ENCODE data around the gene NPEPL1.

NPEPL1 gene

GRCh38 chr20:58660855-58661597, 31.6 kb upstream of the NPEPL1 start:
- TF ChIP-seq, protein P1, sequence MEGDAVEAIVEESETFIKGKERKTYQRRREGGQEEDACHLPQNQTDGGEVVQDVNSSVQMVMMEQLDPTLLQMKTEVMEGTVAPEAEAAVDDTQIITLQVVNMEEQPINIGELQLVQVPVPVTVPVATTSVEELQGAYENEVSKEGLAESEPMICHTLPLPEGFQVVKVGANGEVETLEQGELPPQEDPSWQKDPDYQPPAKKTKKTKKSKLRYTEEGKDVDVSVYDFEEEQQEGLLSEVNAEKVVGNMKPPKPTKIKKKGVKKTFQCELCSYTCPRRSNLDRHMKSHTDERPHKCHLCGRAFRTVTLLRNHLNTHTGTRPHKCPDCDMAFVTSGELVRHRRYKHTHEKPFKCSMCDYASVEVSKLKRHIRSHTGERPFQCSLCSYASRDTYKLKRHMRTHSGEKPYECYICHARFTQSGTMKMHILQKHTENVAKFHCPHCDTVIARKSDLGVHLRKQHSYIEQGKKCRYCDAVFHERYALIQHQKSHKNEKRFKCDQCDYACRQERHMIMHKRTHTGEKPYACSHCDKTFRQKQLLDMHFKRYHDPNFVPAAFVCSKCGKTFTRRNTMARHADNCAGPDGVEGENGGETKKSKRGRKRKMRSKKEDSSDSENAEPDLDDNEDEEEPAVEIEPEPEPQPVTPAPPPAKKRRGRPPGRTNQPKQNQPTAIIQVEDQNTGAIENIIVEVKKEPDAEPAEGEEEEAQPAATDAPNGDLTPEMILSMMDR (IDR thresholded peaks at IDR 0.05; ENCODE audit: extremely low read depth, missing control alignments) = no peak

DNA sequence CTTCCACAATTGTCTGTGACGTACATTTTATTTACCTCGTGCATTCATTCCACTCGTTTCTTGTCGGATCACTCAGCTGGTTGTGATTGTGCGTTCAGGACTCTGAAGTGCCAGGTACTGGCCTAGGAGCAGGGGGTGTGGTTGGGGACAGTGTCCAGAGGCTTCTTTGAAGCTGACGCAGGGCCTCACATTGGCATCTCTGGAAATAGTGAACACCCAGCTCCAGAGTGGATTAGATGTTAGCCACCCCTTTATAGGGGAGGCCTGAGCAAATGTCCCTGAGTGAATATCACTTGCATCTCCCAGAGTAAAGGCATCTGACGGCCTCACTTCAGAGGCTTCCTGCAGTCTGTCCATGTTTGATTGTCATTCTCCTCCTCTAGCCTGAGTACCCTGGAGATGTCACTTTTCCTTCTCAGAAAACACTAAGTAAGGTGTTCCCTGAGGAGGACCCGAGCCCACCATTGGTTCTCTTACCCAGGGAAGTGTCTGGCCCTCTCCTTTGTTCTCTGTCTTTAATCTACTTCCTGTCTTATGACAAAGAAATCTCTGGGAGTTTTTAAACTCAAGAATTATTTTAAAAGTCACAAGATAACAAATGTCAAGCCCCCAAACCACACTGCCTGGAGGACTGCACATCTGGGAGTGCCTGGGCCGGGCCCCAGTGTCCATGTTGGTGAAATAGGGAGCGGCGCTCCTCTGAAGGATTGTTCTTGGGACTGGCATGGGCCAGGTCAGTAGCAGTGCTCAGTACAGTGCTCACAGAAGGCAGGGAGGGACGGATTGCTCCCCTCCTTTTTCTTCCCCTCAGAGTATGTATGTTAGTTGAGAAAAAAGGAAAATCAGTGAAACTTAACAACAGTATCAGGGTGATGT, 30.8 kb upstream of the NPEPL1 start:
- TF ChIP-seq, protein P1 (IDR thresholded peaks at IDR 0.05; ENCODE audit: extremely low read depth, missing control alignments) = no peak
- DNase-seq (ENCODE audit: low spot score) = no peak

More at GRCh38 chr20:58660855-58661597, 31.6 kb upstream of the NPEPL1 start:
- DNase-seq (ENCODE audit: low spot score) = no peak

DNA sequence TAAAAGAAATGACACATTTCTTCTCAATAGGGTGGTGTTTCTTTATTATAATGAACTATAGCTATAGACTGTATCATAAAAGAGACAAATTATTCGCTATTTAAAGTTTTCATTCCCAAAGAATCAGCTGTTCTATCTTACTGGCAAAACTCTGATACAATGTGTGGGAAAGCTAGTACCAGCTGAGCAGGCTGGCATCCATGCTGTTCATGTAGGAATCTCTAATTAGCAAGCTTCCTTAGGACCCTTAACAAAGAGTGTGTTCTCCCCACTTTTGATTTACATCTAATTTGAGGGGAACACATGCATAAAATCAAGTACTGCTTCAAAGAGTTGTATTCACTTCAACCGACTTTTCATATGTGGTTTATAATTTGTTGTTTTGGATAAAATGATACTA, 28.3 kb upstream of the NPEPL1 start:
- TF ChIP-seq, protein P1 (IDR thresholded peaks at IDR 0.05; ENCODE audit: extremely low read depth, missing control alignments) = no peak
- no peak for DNase-seq (ENCODE audit: low spot score)

- TF ChIP-seq, protein P1 (IDR thresholded peaks at IDR 0.05; ENCODE audit: extremely low read depth, missing control alignments) = no peak
Observed at GRCh38 chr20:58664883-58665282, 27.7 kb upstream of the NPEPL1 start.

GRCh38 chr20:58665606-58666005, 27.0 kb upstream of the NPEPL1 start:
- DNase-seq (ENCODE audit: low spot score) = no peak
- TF ChIP-seq, protein P1 (IDR thresholded peaks at IDR 0.05; ENCODE audit: extremely low read depth, missing control alignments) = no peak

More at GRCh38 chr20:58664883-58665282, 27.7 kb upstream of the NPEPL1 start:
- DNase-seq (ENCODE audit: low spot score) = no peak

DNA sequence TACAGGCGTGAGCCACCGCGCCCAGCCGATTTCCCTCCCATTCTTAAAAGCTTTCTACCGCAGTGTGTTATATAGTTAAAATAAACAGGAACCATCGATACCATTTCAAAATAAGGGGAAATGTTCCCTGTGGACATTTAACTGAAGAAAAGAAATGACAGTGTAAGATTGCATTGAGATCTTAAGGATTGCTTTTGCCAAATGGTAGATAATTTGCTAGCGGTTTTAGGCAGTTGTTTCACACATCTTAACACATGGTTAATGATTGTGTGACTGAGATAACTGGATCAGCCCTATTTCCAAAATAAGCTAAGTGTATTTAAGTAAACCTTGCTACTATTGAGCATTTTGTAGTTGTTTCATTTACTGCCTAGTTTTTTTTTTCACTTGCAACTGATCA, 25.9 kb upstream of the NPEPL1 start:
- no peak for DNase-seq (ENCODE audit: low spot score)

More for the DNA sequence above, 25.9 kb upstream of the NPEPL1 start:
- TF ChIP-seq, protein P1 (IDR thresholded peaks at IDR 0.05; ENCODE audit: extremely low read depth, missing control alignments) = no peak

All from GM20000 (cell line).